NCI-H2227 (cell line): ENCODE results near the gene TENM4.

ENCODE experiments used
- DNase-seq: peaks from one replicate; lab custom pipeline; 2025; ENCODE audit not compliant: unreplicated experiment; lab: John Stamatoyannopoulos, UW

The TENM4 gene

GRCh38 chr11:79309407-79309806, 131.4 kb downstream of the TENM4 start:
- DNase-seq: no peak

GRCh38 chr11:79308429-79308828, 132.4 kb downstream of the TENM4 start:
- no peak for DNase-seq

- DNase-seq: no peak
These were observed 136.1 kb downstream of the TENM4 start for GRCh38 chr11:79304599-79305212.

GRCh38 chr11:79296141-79296540, 144.7 kb downstream of the TENM4 start:
- DNase-seq: no peak

GRCh38 chr11:79294845-79295731, 145.7 kb downstream of the TENM4 start:
- DNase-seq: no peak

GRCh38 chr11:79291948-79292347, 148.9 kb downstream of the TENM4 start:
- no peak for DNase-seq

- no peak for DNase-seq
These were observed 150.1 kb downstream of the TENM4 start for GRCh38 chr11:79290761-79291160.

- DNase-seq: no peak
These were observed 152.9 kb downstream of the TENM4 start for GRCh38 chr11:79287952-79288351.

GRCh38 chr11:79285756-79286155, 155.1 kb downstream of the TENM4 start:
- no peak for DNase-seq

- no peak for DNase-seq
These were observed 164.0 kb downstream of the TENM4 start for GRCh38 chr11:79276736-79277325.

- no peak for DNase-seq
These were observed 166.0 kb downstream of the TENM4 start for GRCh38 chr11:79274636-79275331.

- no peak for DNase-seq
These were observed 167.0 kb downstream of the TENM4 start for GRCh38 chr11:79273781-79274180.

GRCh38 chr11:79269611-79270307, 171.1 kb downstream of the TENM4 start:
- DNase-seq: peak; percentile 11

- no peak for DNase-seq
These were observed 174.4 kb downstream of the TENM4 start for GRCh38 chr11:79266396-79266795.

GRCh38 chr11:79265756-79266322, 175.0 kb downstream of the TENM4 start:
- DNase-seq: no peak

GRCh38 chr11:79264284-79264683, 176.5 kb downstream of the TENM4 start:
- no peak for DNase-seq

- no peak for DNase-seq
These were observed 177.8 kb downstream of the TENM4 start for GRCh38 chr11:79263001-79263400.

GRCh38 chr11:79262221-79262620, 178.6 kb downstream of the TENM4 start:
- DNase-seq: no peak

GRCh38 chr11:79261684-79262083, 179.1 kb downstream of the TENM4 start:
- DNase-seq: no peak

GRCh38 chr11:79259800-79260199, 181.0 kb downstream of the TENM4 start:
- DNase-seq: no peak

- DNase-seq: no peak
These were observed 182.3 kb downstream of the TENM4 start for GRCh38 chr11:79258576-79258975.
